ENCODE results near the gene SNX7.

DNA sequence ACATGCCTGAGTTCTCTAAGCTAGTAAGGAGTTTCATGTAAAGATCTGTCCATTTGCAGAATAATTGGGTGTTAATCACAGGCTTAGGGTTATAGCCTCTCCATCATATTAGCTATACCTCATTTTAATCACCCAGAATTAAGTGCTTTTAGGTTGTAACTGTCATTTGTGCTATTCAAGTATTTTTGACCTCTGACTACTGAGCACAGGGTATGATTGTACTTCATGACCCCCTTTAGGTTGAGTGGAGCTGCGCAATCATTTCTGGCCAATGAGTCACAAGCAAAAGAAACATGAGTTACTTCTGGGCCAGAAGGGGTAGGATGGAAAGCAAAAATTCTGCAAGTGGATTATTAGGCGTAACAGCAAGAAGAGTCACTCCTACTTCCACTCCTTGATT lies 8.4 kb upstream of the SNX7 start:
- TF ChIP-seq, protein P1, sequence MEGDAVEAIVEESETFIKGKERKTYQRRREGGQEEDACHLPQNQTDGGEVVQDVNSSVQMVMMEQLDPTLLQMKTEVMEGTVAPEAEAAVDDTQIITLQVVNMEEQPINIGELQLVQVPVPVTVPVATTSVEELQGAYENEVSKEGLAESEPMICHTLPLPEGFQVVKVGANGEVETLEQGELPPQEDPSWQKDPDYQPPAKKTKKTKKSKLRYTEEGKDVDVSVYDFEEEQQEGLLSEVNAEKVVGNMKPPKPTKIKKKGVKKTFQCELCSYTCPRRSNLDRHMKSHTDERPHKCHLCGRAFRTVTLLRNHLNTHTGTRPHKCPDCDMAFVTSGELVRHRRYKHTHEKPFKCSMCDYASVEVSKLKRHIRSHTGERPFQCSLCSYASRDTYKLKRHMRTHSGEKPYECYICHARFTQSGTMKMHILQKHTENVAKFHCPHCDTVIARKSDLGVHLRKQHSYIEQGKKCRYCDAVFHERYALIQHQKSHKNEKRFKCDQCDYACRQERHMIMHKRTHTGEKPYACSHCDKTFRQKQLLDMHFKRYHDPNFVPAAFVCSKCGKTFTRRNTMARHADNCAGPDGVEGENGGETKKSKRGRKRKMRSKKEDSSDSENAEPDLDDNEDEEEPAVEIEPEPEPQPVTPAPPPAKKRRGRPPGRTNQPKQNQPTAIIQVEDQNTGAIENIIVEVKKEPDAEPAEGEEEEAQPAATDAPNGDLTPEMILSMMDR (IDR thresholded peaks at IDR 0.05) = no peak
- no peak for TF ChIP-seq POLR2A (IDR thresholded peaks at IDR 0.05)

All from adrenal gland (tissue), 5 donors.